A549 (cell line): ENCODE measurements around the gene STARD9.
A peak's percentile ranks its signal among the peaks of the same experiment; 100 is the strongest.

Source experiments
- ATOH8 ChIP-seq: fragments of 250-450 bp; sonication (Bioruptor Pico); IDR thresholded peaks from 2 replicates; pipeline ENCODE4 v1.5.0; 2020; ENCODE audit warnings: low read depth, mild to moderate bottlenecking, moderate library complexity
- CTCF ChIP-seq: fragments of >200 bp; sonication (Bioruptor Twin); formaldehyde crosslinking; IDR thresholded peaks from 3 replicates; pipeline ENCODE4 v1.5.1; 2016
- HDAC2 ChIP-seq: fragments of 200-600 bp; sonication (generic); IDR thresholded peaks from 2 replicates; pipeline ENCODE4 v1.6.1; 2016
- TF ChIP-seq, protein P1 (sequence below): IDR thresholded peaks from 2 replicates; pipeline ENCODE4 v1.6.1; 2012

DNA sequence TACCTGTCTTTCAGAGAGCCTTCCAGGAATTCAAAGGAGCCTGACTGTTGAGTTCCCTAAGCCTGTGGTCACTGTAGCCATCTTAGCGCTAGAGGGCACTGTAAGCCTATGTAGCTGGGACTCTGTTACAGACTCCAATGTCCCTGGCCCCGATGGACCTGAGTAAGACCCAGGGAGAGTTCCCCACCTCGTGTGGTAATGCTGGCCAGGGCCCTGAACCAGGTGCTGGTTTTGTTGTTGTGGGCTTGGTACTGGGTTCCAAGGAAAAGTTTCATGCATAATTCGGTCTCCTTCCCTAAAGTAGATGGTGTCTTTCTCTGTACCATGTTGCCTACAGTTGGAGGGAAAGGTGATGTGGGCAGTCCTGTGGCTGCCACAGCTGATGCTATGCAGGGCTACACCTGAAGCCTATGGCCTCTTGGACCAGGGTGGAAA is 129.1 kb downstream of the STARD9 start:
- TF ChIP-seq CTCF (peak; percentile 66), ATOH8 (CRISPR knock-in tag) (no peak), HDAC2 (no peak)
- TF ChIP-seq, protein P1, sequence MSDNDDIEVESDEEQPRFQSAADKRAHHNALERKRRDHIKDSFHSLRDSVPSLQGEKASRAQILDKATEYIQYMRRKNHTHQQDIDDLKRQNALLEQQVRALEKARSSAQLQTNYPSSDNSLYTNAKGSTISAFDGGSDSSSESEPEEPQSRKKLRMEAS = no peak
